Subcutaneous adipose tissue (tissue), 4 donors: Measurements from ENCODE around the gene TOB1. TPM values are rescaled to one million over a fixed set of nuclear protein-coding genes. Genes with fewer than 3 reads are reported as not detected.

Source experiments
- total RNA-seq, 4 donors: library from RNA; depleted of rRNA; stranded (reverse); fragments of >200 nt; gene quantifications; one replicate each; pipeline ENCODE4 v1.1.0, GENCODE V29; 2016
- TF ChIP-seq, protein P1 (sequence below): fragments of 450-650 bp; IDR thresholded peaks from one replicate; pipeline ENCODE4 v1.5.1; 2016; ENCODE audit warnings: low read depth, mild to moderate bottlenecking, control low read depth, antibody characterized with exemption, moderate library complexity

Gene TOB1
- total RNA-seq, 4 donors from 2014 or later: 19.5 to 67.2 (median 24.5) TPM

DNA sequence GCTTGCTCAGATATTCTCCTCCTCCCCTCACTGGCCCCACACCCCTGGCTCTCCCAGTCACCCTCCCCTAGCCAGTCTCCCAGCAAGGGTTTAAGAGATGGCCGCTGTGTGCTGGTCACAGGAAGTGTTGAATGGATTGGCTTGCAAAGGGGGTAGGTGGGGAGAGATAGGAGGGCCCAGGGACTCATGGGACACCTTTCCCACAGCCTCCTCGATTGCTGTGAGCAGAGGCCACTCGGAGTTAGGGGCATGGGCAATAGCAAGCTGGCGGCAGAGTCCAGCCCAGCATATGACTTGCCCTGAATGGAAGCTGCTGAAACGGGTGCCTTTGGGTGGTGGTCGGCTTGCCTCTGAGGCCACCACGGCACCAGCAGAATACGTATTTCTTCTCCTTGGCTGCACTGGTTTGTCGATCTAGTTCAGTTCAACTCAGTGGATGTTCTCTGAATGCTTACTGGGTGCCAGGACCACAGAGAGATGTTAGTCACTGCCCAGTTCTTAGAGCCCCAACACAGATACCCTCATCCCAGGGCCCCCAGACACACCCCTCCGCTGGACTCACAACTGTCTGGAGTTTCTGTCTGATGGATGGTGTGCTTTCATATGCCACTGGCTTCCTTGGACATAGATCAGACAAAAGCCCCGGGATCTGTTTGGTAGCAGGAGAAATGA is 24.7 kb downstream of the TOB1 start:
- TF ChIP-seq, protein P1, sequence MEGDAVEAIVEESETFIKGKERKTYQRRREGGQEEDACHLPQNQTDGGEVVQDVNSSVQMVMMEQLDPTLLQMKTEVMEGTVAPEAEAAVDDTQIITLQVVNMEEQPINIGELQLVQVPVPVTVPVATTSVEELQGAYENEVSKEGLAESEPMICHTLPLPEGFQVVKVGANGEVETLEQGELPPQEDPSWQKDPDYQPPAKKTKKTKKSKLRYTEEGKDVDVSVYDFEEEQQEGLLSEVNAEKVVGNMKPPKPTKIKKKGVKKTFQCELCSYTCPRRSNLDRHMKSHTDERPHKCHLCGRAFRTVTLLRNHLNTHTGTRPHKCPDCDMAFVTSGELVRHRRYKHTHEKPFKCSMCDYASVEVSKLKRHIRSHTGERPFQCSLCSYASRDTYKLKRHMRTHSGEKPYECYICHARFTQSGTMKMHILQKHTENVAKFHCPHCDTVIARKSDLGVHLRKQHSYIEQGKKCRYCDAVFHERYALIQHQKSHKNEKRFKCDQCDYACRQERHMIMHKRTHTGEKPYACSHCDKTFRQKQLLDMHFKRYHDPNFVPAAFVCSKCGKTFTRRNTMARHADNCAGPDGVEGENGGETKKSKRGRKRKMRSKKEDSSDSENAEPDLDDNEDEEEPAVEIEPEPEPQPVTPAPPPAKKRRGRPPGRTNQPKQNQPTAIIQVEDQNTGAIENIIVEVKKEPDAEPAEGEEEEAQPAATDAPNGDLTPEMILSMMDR: no peak

DNA sequence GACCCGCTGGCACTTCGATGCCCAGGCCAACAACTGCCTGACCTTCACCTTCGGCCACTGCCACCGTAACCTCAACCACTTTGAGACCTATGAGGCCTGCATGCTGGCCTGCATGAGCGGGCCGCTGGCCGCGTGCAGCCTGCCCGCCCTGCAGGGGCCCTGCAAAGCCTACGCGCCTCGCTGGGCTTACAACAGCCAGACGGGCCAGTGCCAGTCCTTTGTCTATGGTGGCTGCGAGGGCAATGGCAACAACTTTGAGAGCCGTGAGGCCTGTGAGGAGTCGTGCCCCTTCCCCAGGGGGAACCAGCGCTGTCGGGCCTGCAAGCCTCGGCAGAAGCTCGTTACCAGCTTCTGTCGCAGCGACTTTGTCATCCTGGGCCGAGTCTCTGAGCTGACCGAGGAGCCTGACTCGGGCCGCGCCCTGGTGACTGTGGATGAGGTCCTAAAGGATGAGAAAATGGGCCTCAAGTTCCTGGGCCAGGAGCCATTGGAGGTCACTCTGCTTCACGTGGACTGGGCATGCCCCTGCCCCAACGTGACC is 25.8 kb downstream of the TOB1 start:
- TF ChIP-seq, protein P1: no peak

DNA sequence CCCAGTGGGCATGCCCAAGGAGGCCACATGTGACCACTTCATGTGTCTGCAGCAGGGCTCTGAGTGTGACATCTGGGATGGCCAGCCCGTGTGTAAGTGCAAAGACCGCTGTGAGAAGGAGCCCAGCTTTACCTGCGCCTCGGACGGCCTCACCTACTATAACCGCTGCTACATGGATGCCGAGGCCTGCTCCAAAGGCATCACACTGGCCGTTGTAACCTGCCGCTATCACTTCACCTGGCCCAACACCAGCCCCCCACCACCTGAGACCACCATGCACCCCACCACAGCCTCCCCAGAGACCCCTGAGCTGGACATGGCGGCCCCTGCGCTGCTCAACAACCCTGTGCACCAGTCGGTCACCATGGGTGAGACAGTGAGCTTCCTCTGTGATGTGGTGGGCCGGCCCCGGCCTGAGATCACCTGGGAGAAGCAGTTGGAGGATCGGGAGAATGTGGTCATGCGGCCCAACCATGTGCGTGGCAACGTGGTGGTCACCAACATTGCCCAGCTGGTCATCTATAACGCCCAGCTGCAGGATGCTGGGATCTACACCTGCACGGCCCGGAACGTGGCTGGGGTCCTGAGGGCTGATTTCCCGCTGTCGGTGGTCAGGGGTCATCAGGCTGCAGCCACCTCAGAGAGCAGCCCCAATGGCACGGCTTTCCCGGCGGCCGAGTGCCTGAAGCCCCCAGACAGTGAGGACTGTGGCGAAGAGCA is 26.4 kb downstream of the TOB1 start:
- TF ChIP-seq, protein P1: no peak

DNA sequence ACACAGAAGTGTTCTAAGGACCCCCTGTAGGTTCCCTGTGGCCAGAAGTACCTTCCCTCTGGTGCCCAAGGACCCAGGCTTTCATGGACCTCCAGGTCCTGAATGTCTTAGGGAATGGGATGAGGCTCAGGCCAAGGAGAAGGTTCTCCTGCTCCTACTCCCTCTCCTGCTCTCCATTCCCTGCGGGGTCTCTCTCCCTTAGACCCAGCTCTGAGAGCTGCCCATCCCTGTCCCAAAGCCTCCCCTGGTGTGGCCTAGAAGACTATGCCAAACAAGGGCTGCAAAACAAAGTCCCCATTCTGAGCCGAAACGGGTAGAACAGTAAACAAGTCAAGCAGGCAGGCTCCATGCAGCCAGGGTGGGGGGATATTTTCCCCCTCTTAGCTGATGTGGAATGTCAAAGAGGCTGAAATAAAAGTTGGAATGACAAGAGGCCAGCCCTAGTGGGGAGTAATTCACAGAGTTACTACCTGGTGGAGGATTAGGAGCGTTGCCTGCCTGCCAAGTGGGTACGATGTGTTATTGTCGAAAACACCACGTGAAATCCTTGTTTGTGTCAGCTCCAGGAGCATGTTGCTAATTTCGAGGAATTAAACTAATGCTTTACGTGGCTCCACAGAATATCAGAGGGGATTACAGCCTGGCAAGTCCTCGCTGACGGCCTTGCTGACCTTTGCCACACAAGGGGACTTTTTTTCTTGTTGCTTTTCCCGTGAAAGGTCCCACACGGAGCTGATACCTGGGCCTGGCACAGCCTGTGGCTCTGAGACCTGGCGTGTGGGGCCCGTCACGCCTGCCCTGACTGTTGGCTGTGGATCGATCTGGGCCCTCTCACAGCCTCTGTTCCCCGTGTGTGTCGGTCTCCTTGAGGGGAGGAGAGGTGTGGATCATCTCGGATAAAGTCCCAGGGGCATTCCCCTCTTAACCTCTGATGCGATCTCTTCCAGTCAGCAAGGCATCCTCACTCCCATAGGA is 27.9 kb downstream of the TOB1 start:
- TF ChIP-seq, protein P1: no peak

DNA sequence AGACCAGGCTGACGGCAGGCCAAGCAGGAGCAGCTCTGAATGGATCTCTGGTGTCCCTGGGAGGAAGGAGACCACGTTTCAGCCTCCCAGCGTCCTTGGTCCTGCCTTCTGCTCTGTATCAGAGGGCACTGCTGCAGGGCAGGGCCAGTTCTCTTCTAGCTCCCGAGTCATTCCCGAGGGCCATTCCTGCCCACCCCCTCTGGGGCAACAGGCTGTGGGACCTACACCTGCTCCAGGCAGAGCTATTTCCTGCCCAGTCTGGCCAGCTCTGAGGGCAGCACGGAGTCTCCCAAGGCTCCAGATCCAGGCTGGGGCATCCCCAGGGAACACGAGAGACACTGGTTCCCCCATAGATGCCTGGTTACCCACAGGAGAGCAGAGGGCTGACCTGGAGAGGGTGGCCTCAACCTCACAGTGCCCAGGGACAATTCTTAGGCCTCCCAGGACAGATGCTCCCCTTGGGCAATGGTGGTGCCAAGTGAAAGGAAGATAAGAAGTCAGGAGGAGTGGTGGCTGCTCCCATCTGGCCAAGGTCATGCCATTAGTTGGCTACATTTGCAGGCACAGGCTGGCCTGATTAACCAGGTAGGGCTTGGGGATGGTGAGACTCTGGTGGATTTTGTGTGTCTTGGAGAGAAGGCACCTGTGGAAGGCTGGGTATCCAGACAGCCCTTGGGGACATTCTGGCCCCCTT is 28.7 kb downstream of the TOB1 start:
- TF ChIP-seq, protein P1: no peak

DNA sequence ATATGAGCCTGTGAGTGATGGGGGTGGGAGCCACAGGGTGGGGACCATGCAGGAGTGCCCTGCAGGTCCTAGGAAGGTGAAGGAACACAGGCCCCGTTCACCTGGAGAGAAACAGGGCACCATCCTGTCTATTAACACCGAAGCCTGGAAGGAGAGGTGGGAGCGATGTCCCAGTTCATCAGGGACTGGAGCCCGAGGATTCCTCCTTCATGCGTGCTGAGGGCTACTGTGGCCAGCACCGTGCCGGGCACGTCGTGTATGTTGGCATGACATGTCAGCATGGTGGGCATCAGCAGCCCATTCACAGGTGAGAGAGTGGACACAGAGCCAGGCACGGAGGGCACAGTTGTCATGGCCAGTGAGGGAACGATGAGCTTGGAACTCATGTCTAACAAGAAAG is 29.3 kb downstream of the TOB1 start:
- TF ChIP-seq, protein P1: no peak
